Endothelial cell (in vitro differentiated cells): ENCODE measurements around the gene RMND5B. TPM values are rescaled to one million over a fixed set of nuclear protein-coding genes. Genes with fewer than 3 reads are reported as not detected.
A peak's percentile ranks its signal among the peaks of the same experiment; 100 is the strongest.

ENCODE experiments used
- DNase-seq: peaks from one replicate; pipeline ENCODE4 v3.0.0; 2021; ENCODE audit warnings: low spot score
- H3K27ac Mint-ChIP-seq: one replicate; pipeline ENCODE4 v1.8.0; 2021; ENCODE audit warnings: mixed read lengths, inconsistent platforms; ENCODE audit not compliant: unreplicated experiment
- H3K27me3 Mint-ChIP-seq: one replicate; pipeline ENCODE4 v1.8.0; 2021; ENCODE audit warnings: mild to moderate bottlenecking, moderate library complexity, mixed read lengths, inconsistent platforms; ENCODE audit not compliant: unreplicated experiment
- H3K36me3 Mint-ChIP-seq: one replicate; pipeline ENCODE4 v1.8.0; 2021; ENCODE audit warnings: mild to moderate bottlenecking, low read depth, mixed read lengths, inconsistent platforms; ENCODE audit not compliant: unreplicated experiment
- H3K4me1 Mint-ChIP-seq: one replicate; pipeline ENCODE4 v1.8.0; 2021; ENCODE audit warnings: mild to moderate bottlenecking, mixed read lengths, inconsistent platforms; ENCODE audit not compliant: unreplicated experiment
- H3K4me3 Mint-ChIP-seq: one replicate; pipeline ENCODE4 v1.8.0; 2021; ENCODE audit warnings: mild to moderate bottlenecking, mixed read lengths, inconsistent platforms; ENCODE audit not compliant: unreplicated experiment
- H3K9me3 Mint-ChIP-seq: one replicate; pipeline ENCODE4 v1.8.0; 2021; ENCODE audit warnings: mixed read lengths, inconsistent platforms; ENCODE audit not compliant: unreplicated experiment
- total RNA-seq: library from RNA; stranded (reverse); fragmentation: NEBNext Ultra II Directional; extraction: Animal tissue kit (Norgen Biotek cat#: 25700); gene quantifications from one replicate; pipeline ENCODE4 v1.2.1, GENCODE V29; 2021; ENCODE audit not compliant: unreplicated experiment
- TF ChIP-seq, protein P1 (sequence below): fragments of 200-600 bp; sonication (generic); IDR thresholded peaks from one replicate; pipeline ENCODE4 v1.5.0; 2021; ENCODE audit warnings: antibody characterized with exemption; ENCODE audit not compliant: unreplicated experiment

Gene RMND5B
- total RNA-seq, 1 donor from 2014 or later, result 70.4 TPM

GRCh38 chr5:178143246-178143645 is 12.4 kb downstream of the RMND5B start:
- peaks cover under 1% of the 10 kb centered on the region for H3K4me1 Mint-ChIP-seq
- H3K27me3 Mint-ChIP-seq, result peaks cover 21% of the 10 kb centered on the region
- DNase-seq, result no peak
- H3K9me3 Mint-ChIP-seq, result no peaks in the 10 kb centered on the region
- peaks cover 47% of the 10 kb centered on the region for H3K36me3 Mint-ChIP-seq
- no peak overlapping the region for H3K4me3 Mint-ChIP-seq
- TF ChIP-seq, protein P1, sequence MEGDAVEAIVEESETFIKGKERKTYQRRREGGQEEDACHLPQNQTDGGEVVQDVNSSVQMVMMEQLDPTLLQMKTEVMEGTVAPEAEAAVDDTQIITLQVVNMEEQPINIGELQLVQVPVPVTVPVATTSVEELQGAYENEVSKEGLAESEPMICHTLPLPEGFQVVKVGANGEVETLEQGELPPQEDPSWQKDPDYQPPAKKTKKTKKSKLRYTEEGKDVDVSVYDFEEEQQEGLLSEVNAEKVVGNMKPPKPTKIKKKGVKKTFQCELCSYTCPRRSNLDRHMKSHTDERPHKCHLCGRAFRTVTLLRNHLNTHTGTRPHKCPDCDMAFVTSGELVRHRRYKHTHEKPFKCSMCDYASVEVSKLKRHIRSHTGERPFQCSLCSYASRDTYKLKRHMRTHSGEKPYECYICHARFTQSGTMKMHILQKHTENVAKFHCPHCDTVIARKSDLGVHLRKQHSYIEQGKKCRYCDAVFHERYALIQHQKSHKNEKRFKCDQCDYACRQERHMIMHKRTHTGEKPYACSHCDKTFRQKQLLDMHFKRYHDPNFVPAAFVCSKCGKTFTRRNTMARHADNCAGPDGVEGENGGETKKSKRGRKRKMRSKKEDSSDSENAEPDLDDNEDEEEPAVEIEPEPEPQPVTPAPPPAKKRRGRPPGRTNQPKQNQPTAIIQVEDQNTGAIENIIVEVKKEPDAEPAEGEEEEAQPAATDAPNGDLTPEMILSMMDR, result no peak
- H3K27ac Mint-ChIP-seq, result no peak overlapping the region

DNA sequence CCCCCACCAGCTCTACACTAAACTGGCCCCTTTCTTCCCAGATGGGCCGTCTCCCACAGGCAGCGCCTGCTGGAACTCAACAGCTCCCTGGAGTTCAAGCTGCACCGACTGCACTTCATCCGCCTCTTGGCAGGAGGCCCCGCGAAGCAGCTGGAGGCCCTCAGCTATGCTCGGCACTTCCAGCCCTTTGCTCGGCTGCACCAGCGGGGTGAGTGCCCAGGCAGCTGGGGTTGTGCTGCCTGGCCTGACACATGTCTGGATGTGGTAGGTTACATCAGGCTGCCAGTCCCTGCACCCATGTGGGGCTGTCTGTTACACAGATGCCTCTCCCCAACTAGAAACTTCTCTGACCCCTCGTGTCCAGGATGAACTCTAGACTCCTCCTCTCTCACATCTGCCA is 13.1 kb downstream of the RMND5B start:
- Mint-ChIP-seq H3K36me3 (peaks cover 54% of the 10 kb centered on the region), H3K4me3 (no peak overlapping the region), H3K9me3 (no peaks in the 10 kb centered on the region), H3K27me3 (peaks cover 24% of the 10 kb centered on the region), H3K27ac (no peak overlapping the region), H3K4me1 (peaks cover 4% of the 10 kb centered on the region)
- TF ChIP-seq, protein P1, result no peak
- no peak for DNase-seq

DNA sequence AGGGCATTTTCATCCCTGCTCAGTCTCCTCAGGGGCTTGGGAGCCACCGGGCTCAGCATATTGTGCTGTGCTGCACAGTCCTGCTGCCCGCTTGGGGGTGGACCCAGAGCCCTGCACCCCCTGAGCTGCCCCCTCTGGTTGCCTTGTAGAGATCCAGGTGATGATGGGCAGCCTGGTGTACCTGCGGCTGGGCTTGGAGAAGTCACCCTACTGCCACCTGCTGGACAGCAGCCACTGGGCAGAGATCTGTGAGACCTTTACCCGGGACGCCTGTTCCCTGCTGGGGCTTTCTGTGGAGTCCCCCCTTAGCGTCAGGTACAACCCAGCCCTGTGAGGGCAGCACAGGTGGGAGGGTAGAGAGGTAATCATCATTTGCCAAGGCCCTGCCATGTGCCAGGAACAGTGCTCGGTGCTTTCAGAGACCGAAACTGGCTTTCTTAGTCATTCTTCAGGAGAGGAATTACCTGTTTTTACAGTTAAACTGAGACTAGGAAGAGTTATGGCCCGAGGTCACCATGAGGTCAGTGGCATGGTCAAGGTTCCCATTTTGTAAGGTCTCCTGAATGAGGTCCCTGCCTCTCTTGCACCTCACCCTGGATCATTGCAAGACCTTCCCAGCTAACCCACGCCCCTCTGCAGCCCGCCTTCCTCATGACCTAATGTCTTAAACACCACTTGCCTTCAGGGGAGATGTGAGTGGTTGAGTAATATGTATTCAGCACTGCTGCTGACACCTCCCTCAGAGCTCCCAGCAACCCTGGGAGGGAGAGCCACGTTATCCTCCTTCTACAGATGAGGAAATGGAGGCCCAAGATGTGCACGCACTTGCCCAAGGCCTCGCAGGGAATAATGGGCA is 15.4 kb downstream of the RMND5B start:
- TF ChIP-seq, protein P1, result peak; percentile 52
- Mint-ChIP-seq H3K9me3 (peaks cover 4% of the 10 kb centered on the region), H3K36me3 (peaks cover 62% of the 10 kb centered on the region), H3K4me1 (peaks cover 15% of the 10 kb centered on the region), H3K4me3 (peak overlapping the region; percentile 65), H3K27ac (no peak overlapping the region), H3K27me3 (peaks cover 24% of the 10 kb centered on the region)
- peak; percentile 72 for DNase-seq

GRCh38 chr5:178147406-178147805 is 16.6 kb downstream of the RMND5B start:
- DNase-seq, result no peak
- TF ChIP-seq, protein P1, result no peak
- Mint-ChIP-seq H3K27me3 (peaks cover 24% of the 10 kb centered on the region), H3K4me1 (peaks cover 16% of the 10 kb centered on the region), H3K27ac (no peak overlapping the region), H3K9me3 (peaks cover 4% of the 10 kb centered on the region), H3K36me3 (peaks cover 68% of the 10 kb centered on the region), H3K4me3 (peak overlapping the region; percentile 65)

- H3K27ac Mint-ChIP-seq, result no peak overlapping the region
- H3K9me3 Mint-ChIP-seq, result peaks cover 4% of the 10 kb centered on the region
- no peak overlapping the region for H3K4me3 Mint-ChIP-seq
- TF ChIP-seq, protein P1, result no peak
- no peak for DNase-seq
- H3K27me3 Mint-ChIP-seq, result peaks cover 18% of the 10 kb centered on the region
- peaks cover 30% of the 10 kb centered on the region for H3K4me1 Mint-ChIP-seq
- H3K36me3 Mint-ChIP-seq, result peaks cover 54% of the 10 kb centered on the region
Observed at GRCh38 chr5:178149199-178149932, 18.6 kb downstream of the RMND5B start.
